HG02588 (cell line): ENCODE measurements around the gene CHD6.

Experiments used
- ATAC-seq: cut with Tn5 transposase; IDR thresholded peaks from one replicate; pipeline ENCODE4 v1.9.1; 2021; ENCODE audit warnings: mild to moderate bottlenecking, moderate library complexity; ENCODE audit not compliant: unreplicated experiment

Gene CHD6

GRCh38 chr20:41617902-41618806 lies at the start of gene CHD6:
TSS of gene CHD6 (minus strand) at chr20:41618377. CDS start at chr20:41551337, 67,040 bp downstream.
- peak; percentile 98 for ATAC-seq

GRCh38 chr20:41664584-41664983 lies 46.4 kb upstream of the CHD6 start:
- ATAC-seq, result peak; percentile 49

GRCh38 chr20:41657655-41658054 lies 39.5 kb upstream of the CHD6 start:
- no peak for ATAC-seq

GRCh38 chr20:41655962-41656618 lies 37.9 kb upstream of the CHD6 start:
- ATAC-seq, result no peak

- ATAC-seq, result no peak
Observed at GRCh38 chr20:41654884-41655283, 36.7 kb upstream of the CHD6 start.

- no peak for ATAC-seq
Observed at GRCh38 chr20:41654292-41654691, 36.1 kb upstream of the CHD6 start.

- no peak for ATAC-seq
Observed at GRCh38 chr20:41650231-41650948, 32.2 kb upstream of the CHD6 start.

GRCh38 chr20:41649489-41649888 lies 31.3 kb upstream of the CHD6 start:
- no peak for ATAC-seq

GRCh38 chr20:41645372-41645771 lies 27.2 kb upstream of the CHD6 start:
- no peak for ATAC-seq

- ATAC-seq, result no peak
Observed at GRCh38 chr20:41643504-41643938, 25.3 kb upstream of the CHD6 start.

GRCh38 chr20:41639630-41640029 lies 21.5 kb upstream of the CHD6 start:
- ATAC-seq, result no peak

- ATAC-seq, result no peak
Observed at GRCh38 chr20:41638456-41638855, 20.3 kb upstream of the CHD6 start.

GRCh38 chr20:41635158-41635557 lies 17.0 kb upstream of the CHD6 start:
- no peak for ATAC-seq

- no peak for ATAC-seq
Observed at GRCh38 chr20:41632896-41633295, 14.7 kb upstream of the CHD6 start.

- ATAC-seq, result no peak
Observed at GRCh38 chr20:41631826-41632225, 13.6 kb upstream of the CHD6 start.

GRCh38 chr20:41630846-41631245 lies 12.7 kb upstream of the CHD6 start:
- ATAC-seq, result no peak

- ATAC-seq, result no peak
Observed at GRCh38 chr20:41627611-41628244, 9.6 kb upstream of the CHD6 start.

- ATAC-seq, result no peak
Observed at GRCh38 chr20:41627001-41627495, 8.9 kb upstream of the CHD6 start.

- ATAC-seq, result no peak
Observed at GRCh38 chr20:41623625-41624375, 5.6 kb upstream of the CHD6 start.

GRCh38 chr20:41622584-41622983 lies 4.4 kb upstream of the CHD6 start:
- no peak for ATAC-seq
